Breast epithelium (tissue), 4 donors: ENCODE results near the gene OGFOD1. TPM values are rescaled to one million over a fixed set of nuclear protein-coding genes. Genes with fewer than 3 reads are reported as not detected.

Experiments
- DNase-seq, 2 donors: peaks; one replicate each; pipeline ENCODE4 v3.0.0-alpha.2; 2019; ENCODE audit warnings: low spot score in 2 of 2
- H3K27ac ChIP-seq, 2 donors: fragments of 200-600 bp; sonication (generic) in 1 of 2; one replicate each; pipeline ENCODE4 v1.5.1; 2016 to 2019; ENCODE audit warnings: mild to moderate bottlenecking in 1 of 2
- H3K27me3 ChIP-seq, 2 donors: fragments of 200-600 bp; sonication (generic) in 1 of 2; one replicate each; pipeline versions ENCODE4 v1.5.1 to v1.6.0; 2017 to 2019; ENCODE audit warnings: control low read depth in 1 of 2, mild to moderate bottlenecking in 1 of 2
- H3K36me3 ChIP-seq: fragments of 200-600 bp; one replicate; pipeline ENCODE4 v1.5.1; 2019
- H3K4me1 ChIP-seq, 2 donors: fragments of 200-600 bp; sonication (generic); one replicate each; pipeline ENCODE4 v1.5.1; 2016 to 2019; ENCODE audit warnings: control low read depth in 1 of 2
- H3K4me3 ChIP-seq, 3 donors: fragments of 200-600 bp; sonication (generic); 1 replicate in 2 of 3; 2 replicates in 1 of 3; pipeline ENCODE4 v1.5.1; 2016 to 2019; ENCODE audit warnings: mild to moderate bottlenecking in 3 of 3, moderate library complexity in 2 of 3
- H3K9me3 ChIP-seq, 2 donors: fragments of 200-600 bp; sonication (generic) in 1 of 2; one replicate each; pipeline ENCODE4 v1.5.1; 2016 to 2019; ENCODE audit warnings: control low read depth in 1 of 2
- CTCF ChIP-seq, 3 donors: fragments of 450-650 bp; IDR thresholded peaks; one replicate each; pipeline ENCODE4 v1.5.1; 2016 to 2017; ENCODE audit warnings: antibody characterized with exemption in 3 of 3, mild to moderate bottlenecking in 3 of 3, moderate library complexity in 3 of 3
- POLR2A ChIP-seq: fragments of 450-650 bp; IDR thresholded peaks from one replicate; pipeline ENCODE4 v1.6.1; 2016; ENCODE audit warnings: antibody characterized with exemption, mild to moderate bottlenecking, moderate library complexity
- POLR2AphosphoS5 ChIP-seq, 3 donors: sonication (generic); formaldehyde crosslinking; IDR thresholded peaks; one replicate each; pipeline ENCODE4 v1.6.1; 2017; ENCODE audit warnings: antibody characterized with exemption in 3 of 3
- intact Hi-C: fragments of 100-400 bp; cut with DNase I; formaldehyde crosslinking; loops from one replicate; pipeline ENCODE4 v1.15.1; 2023; ENCODE audit warnings: low total_unique reads
- total RNA-seq, 3 donors: library from RNA; depleted of rRNA; stranded (reverse); fragments of >200 nt; gene quantifications; one replicate each; pipeline ENCODE4 v1.1.0, GENCODE V29; 2016

Gene OGFOD1
- total RNA-seq, 3 donors from 2014 or later: 21.4 to 36.3 (median 25.2) TPM

GRCh38 chr16:56425439-56425832 is 25.9 kb upstream of the OGFOD1 start, which contains the start of gene AMFR:
TSS of gene AMFR (minus strand) at chr16:56425545. CDS start at chr16:56425327, 218 bp downstream.
- Histone ChIP-seq H3K9me3 (no peaks in the 10 kb centered on the region), H3K36me3 (no peaks in the 10 kb centered on the region), H3K27ac (peak within 1 kb of the TSS; percentile 89 to 95), H3K4me3 (peak within 1 kb of the TSS; percentile 91 to 99 (median 94)), H3K4me1 (peaks cover 0 to 2% of the 10 kb centered on the region in 2 donors), H3K27me3 (no peaks in the 10 kb centered on the region)
- DNase-seq: no peak
- intact Hi-C loops: no loop called here
- no peak for TF ChIP-seq POLR2A
- peak in 1 of 3 donors; percentile 69 for TF ChIP-seq CTCF (IDR thresholded peaks at IDR 0.05)
- no peak for TF ChIP-seq POLR2AphosphoS5 (IDR thresholded peaks at IDR 0.05)

DNA sequence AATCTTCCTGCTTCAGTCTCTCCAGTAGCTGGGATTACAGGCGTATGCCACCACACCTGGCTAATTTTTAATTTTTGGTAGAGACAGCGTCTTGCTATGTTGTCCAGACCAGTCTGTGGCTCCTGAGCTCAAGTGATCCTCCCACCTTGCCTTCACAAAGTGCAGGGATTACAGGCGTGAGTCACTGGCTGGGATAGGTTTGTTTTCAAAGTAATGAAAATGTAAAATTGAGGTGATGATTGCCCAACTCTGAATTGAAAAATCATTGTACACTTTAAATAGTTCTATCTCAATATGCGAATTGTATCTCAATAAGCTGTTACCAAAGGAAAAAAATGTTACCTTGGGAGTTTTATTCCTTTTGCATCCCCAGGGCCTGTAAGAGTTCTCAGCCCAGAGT is 24.8 kb upstream of the OGFOD1 start:
- Histone ChIP-seq H3K27ac (no peak overlapping the region), H3K27me3 (no peaks in the 10 kb centered on the region), H3K4me1 (peaks cover 0 to 2% of the 10 kb centered on the region in 2 donors), H3K9me3 (no peaks in the 10 kb centered on the region), H3K36me3 (no peaks in the 10 kb centered on the region), H3K4me3 (no peak overlapping the region)
- intact Hi-C loops: no loop called here
- TF ChIP-seq CTCF (IDR thresholded peaks at IDR 0.05) (no peak), POLR2A (no peak), POLR2AphosphoS5 (IDR thresholded peaks at IDR 0.05) (no peak)
- DNase-seq: no peak

DNA sequence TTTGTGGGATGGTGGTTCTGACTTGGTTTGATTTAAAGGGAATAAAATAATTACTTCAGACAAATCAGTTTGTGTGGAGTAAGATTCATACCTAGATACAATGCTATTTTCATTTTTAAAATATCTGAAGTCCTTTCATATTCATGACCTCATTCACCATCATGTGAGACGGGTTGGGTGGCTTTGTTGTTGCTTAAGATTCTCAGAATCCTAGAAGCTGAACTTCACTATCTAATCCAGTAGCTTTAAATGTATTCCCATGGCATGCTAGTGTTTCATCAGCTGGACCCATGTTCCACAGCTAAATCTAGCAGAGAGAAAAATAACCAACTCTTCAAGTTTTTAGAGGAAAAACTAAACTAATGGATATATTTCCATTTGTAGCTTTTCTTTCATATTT is 23.3 kb upstream of the OGFOD1 start:
- H3K4me1 ChIP-seq: no peaks in the 10 kb centered on the region
- H3K27ac ChIP-seq: no peak overlapping the region
- DNase-seq: no peak
- intact Hi-C loops: no loop called here
- no peak overlapping the region for H3K4me3 ChIP-seq
- H3K9me3 ChIP-seq: no peaks in the 10 kb centered on the region
- no peaks in the 10 kb centered on the region for H3K36me3 ChIP-seq
- no peak for TF ChIP-seq CTCF (IDR thresholded peaks at IDR 0.05)
- TF ChIP-seq POLR2A: no peak
- TF ChIP-seq POLR2AphosphoS5 (IDR thresholded peaks at IDR 0.05): no peak
- H3K27me3 ChIP-seq: no peaks in the 10 kb centered on the region

DNA sequence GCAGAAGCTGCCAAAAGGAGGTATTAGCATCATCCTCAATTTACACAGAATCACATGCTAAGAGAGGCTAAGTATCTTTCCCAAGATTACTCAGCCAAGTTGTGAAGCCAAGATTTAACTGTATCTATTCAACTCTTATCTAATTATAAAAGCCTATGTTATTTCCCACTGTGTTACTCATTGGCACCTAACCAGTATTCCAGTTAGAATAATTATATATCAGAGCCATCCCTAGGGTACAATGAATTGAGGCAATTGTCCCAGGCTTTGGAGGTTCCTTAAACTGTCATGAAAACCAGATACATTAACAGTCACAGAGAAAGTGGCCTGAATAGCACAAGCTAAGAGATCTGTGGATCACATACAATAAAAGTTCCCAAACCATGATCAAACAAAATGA is 15.1 kb upstream of the OGFOD1 start:
- Histone ChIP-seq H3K9me3 (no peaks in the 10 kb centered on the region), H3K4me3 (no peak overlapping the region), H3K4me1 (no peaks in the 10 kb centered on the region), H3K27ac (no peak overlapping the region), H3K27me3 (no peaks in the 10 kb centered on the region), H3K36me3 (peaks cover 10% of the 10 kb centered on the region)
- no peak for TF ChIP-seq POLR2AphosphoS5 (IDR thresholded peaks at IDR 0.05)
- TF ChIP-seq CTCF (IDR thresholded peaks at IDR 0.05): no peak
- DNase-seq: no peak
- intact Hi-C loops: no loop called here

DNA sequence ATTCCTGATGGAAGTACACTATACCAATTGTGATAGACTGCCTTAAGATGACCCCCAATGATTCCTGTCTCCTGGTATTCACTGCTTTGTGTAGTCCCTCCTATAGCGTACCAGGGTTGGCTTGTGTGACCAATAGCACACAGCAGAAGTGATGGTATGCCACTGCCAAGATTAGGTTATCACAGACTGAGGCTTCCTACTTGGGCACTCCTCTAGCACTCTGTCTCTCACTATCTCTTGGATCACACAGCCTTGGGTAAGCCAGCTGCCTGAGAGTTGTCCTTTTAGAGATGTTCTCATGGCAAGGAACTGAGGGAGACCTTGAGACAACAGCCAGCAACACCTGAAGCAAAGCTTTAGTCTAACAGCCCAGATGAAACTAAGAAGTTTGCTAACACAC is 13.3 kb upstream of the OGFOD1 start:
- Histone ChIP-seq H3K4me3 (no peak overlapping the region), H3K4me1 (no peaks in the 10 kb centered on the region), H3K9me3 (no peaks in the 10 kb centered on the region), H3K27me3 (no peaks in the 10 kb centered on the region), H3K27ac (no peak overlapping the region), H3K36me3 (peaks cover 10% of the 10 kb centered on the region)
- intact Hi-C loops: no loop called here
- TF ChIP-seq POLR2AphosphoS5 (IDR thresholded peaks at IDR 0.05): no peak
- no peak for TF ChIP-seq CTCF (IDR thresholded peaks at IDR 0.05)
- no peak for TF ChIP-seq POLR2A
- no peak for DNase-seq
